ENCODE measurements around the gene SCN5A. TPM values are rescaled to one million over a fixed set of nuclear protein-coding genes. Genes with fewer than 3 reads are reported as not detected.

SCN5A gene
- polyA plus RNA-seq, 1 of the 3 experiments (the other 2 are of a cell fraction): 0.18 TPM

GRCh38 chr3:38543586-38543985 is 105.9 kb downstream of the SCN5A start (continued):
- no peak for TF ChIP-seq PBX3 (IDR thresholded peaks at IDR 0.05)
- TF ChIP-seq IRF3 (IDR thresholded peaks at IDR 0.05; ENCODE audit: low read depth, low read length): no peak

GRCh38 chr3:38542401-38543298 is 106.8 kb downstream of the SCN5A start:
- no peak overlapping the region for H3K4me2 ChIP-seq
- CTCF ChIA-PET: interaction anchor here (0.6 to 2.0 kb wide), 4 partner anchors 21 to 419 kb away, joined by 3 to 11 read pairs (median 6); no protein-coding TSS in a partner anchor

More at GRCh38 chr3:38542401-38543298, 106.8 kb downstream of the SCN5A start:
- no peaks in the 10 kb centered on the region for H3K79me2 ChIP-seq (ENCODE audit: insufficient read depth)
- POLR2A ChIA-PET: no interaction called here
- H3K27me3 ChIP-seq (ENCODE audit: insufficient read depth): no peaks in the 10 kb centered on the region
- H2AFZ ChIP-seq (ENCODE audit: low read depth): no peak overlapping the region
- H3K9ac ChIP-seq: no peak overlapping the region
- peak; percentile 36 for DNase-seq
- no peak overlapping the region for H3K4me3 ChIP-seq (ENCODE audit: low read depth in 2 of 2, low read length in 1 of 2)
- 63% methylated on average over 11 of the region's 16 CpGs for WGBS (ENCODE audit: low lambda C conversion rate)
- H3K9me3 ChIP-seq: no peaks in the 10 kb centered on the region
- TF ChIP-seq RXRA (IDR thresholded peaks at IDR 0.05; ENCODE audit: borderline replicate concordance, low read depth) (0 out of 2 replicates have a peak, but pooled peaks have one; percentile 18), TCF12 (IDR thresholded peaks at IDR 0.05) (peak; percentile 73), MEF2A (IDR thresholded peaks at IDR 0.05; ENCODE audit: borderline replicate concordance, low read depth) (no peak), JUND (IDR thresholded peaks at IDR 0.05) (0 out of 2 replicates have a peak, but pooled peaks have one; percentile 11), FOSL2 (IDR thresholded peaks at IDR 0.05; ENCODE audit: borderline replicate concordance, low read depth) (peak; percentile 36; the same call in 1 of the 2 replicates), EP300 (IDR thresholded peaks at IDR 0.05; ENCODE audit: borderline replicate concordance in 1 of 2, low read depth in 1 of 2, low read length in 1 of 2) (peak in 1 of 2 experiments; percentile 46; a peak in 1 of 4 replicates), TEAD4 (IDR thresholded peaks at IDR 0.05; ENCODE audit: borderline replicate concordance, insufficient read depth) (peak; percentile 33; the same call in 1 of the 2 replicates), GABPA (IDR thresholded peaks at IDR 0.05; ENCODE audit: low read depth) (no peak), PBX3 (IDR thresholded peaks at IDR 0.05) (0 out of 2 replicates have a peak, but pooled peaks have one; percentile 13), REST (IDR thresholded peaks at IDR 0.05; ENCODE audit: low read depth, low read length) (no peak)
- no peaks in the 10 kb centered on the region for H3K36me3 ChIP-seq (replicated peaks in 1 of 2; ENCODE audit: control insufficient read depth in 1 of 2, insufficient read depth in 2 of 2, low read length in 1 of 2)
- no peak overlapping the region for H3K27ac ChIP-seq (ENCODE audit: low read depth in 2 of 2, low read length in 1 of 2)
- H4K20me1 ChIP-seq (ENCODE audit: insufficient read depth): no peaks in the 10 kb centered on the region
- H3F3A ChIP-seq (replicated peaks; ENCODE audit: insufficient read depth): no peaks in the 10 kb centered on the region
- no peaks in the 10 kb centered on the region for H3K9me2 ChIP-seq
- peaks cover 0 to 22% of the 10 kb centered on the region in 2 experiments; a peak in 1 of 4 replicates for H3K4me1 ChIP-seq (ENCODE audit: control insufficient read depth in 1 of 2, insufficient read depth in 2 of 2, low read depth in 1 of 2, low read length in 1 of 2)

Measured in SK-N-SH (cell line).